GM19455 (cell line): Measurements from ENCODE around the gene RBM4B.

ENCODE experiments used
- ATAC-seq: cut with Tn5 transposase; IDR thresholded peaks from one replicate; pipeline ENCODE4 v1.9.1; 2021; ENCODE audit not compliant: unreplicated experiment

The RBM4B gene

DNA sequence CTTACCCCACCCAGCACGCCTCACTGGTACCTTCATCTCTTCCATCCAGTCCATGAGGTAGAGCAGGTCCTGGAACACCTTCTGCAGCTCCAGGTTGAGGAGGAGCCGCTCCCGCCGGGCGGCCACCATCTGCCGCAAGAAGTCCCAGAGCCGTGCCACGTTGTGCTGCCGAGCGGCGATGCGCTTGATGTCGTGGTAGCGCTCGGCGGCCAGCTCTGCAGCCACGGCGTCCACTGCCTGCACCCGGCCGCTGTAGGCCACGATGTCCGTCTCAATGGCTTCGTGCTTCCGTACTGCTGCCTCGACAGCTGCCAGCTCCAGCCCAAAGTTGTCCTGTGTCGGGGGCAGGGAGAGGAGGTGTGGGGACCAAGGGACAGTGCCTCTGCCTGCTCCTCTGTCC lies 29.8 kb upstream of the RBM4B start:
- ATAC-seq: no peak

DNA sequence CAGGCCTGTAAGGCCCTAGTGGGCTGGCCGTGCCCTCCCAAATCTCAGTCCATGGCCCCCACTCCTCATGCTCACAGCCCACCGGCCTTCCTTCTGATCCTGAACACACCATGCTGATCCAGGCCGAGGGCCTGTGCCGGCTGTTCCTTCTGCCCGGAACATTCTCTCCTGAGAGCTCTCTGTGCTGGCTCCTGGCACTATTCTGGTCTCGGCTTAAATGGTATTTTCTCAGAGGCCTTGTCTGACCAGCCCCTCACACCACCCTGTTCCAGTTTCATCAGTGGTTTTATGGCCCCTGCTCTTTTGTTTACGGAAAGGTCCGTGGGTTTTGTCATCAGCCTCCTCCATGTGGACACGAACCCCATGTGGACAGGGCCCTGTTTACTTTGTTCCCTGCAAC lies 29.3 kb upstream of the RBM4B start:
- no peak for ATAC-seq

DNA sequence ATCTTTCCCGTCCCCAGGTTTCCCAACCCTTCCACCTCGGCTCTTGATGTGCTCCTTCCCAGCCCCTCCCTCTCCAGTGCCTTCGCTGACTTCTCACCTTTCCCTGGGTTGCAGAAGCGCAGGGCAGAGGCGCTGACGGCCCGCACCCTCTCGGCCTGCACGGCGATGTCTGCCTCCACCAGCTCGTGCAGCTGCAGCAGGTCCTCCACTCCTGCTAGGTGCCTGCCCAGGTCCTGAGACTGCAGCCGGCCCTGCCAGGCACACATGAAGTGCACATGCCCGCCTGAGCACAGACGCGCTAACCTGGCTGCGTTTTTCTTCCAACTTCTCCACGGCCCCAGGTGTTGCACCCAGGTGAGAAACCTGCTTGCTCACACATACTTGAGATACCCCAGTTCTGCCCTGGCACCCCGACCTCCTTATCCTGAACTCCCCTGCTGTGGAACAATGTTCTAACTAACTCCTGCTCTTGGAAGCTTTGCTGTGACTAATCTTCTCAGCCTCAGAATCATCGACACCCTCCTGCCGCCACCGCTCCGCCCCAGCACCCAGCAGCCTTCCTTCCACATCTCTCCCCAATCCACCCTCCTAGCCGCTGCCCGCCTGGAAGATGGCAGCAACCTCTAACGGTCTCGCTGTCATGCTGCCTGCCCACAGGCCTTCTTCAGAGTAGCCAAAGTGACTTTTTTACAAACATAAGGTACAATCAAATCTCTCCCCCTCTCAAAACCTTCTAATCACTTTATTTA lies 28.1 kb upstream of the RBM4B start:
- no peak for ATAC-seq

DNA sequence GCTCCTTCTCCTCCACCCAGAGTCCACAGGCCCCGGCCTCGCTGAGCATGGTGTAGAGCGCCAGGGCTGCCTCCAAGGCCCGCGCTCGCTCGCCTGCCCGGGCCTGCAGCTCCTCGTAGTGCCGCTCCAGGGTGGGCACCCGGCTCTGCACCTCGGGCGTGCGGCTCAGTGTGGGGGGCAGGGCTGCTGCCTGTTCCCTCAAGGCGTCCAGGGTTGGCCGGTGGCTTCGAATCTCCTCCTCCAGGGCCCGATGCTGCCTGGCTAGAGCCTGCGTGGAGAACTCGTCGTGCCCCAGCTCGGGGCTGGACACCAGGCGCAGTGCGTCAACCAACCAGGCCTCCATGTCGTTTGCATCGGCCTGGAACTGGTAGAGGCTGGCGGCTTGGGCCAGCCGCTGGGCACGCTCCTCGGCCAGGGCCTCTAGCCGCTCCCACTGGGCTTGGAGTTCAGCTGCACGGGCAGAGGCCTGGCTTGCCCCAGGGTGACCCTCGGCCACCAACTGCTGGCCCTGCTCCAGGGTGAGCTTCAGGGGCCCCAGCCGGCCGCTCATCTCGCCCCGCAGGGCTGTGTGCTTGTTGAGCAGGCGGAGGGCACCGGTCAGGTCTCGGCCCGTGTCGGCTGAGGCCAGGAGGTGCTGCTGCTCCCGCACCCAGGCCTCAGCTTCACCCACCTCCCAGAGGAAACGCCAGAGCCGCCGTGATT lies 27.1 kb upstream of the RBM4B start:
- ATAC-seq: no peak

DNA sequence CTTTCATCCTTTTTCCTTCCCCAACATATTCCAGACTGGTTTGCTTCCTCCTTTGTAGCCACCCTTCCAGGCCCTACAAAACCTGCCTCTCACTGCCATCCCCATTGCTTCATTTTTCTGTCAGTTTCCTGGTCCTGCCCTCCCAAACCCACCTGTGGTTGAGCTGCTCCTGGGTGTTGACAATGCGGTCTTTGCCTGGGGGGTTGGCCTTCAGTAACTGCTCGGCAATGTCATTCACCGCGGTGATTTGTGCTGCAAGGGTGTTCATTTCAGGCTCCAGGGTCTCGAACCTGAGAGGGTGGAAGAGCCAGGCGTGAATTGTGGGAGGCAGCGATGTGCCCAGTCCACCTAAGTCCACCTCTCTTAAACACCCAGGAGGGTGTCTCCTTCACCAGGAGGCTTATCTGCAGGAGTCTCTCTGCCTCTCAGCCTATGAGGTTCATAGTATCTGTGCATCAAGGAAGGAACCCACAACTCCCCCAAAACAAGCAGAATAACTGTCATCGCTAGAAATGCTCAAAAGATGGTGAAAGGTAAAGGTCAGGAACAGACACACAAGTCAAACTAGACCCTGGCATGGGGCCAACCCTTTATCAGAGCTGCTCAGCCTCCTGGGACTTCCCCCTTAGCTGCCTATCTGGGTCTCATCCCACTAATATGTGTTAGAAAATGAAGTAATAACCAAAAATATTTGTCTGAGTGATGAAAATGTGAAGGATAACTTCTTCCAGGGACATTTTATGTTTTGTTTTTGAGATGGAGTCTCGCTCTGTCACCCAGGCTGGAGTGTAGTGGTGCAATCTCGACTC lies 23.9 kb upstream of the RBM4B start:
- no peak for ATAC-seq

DNA sequence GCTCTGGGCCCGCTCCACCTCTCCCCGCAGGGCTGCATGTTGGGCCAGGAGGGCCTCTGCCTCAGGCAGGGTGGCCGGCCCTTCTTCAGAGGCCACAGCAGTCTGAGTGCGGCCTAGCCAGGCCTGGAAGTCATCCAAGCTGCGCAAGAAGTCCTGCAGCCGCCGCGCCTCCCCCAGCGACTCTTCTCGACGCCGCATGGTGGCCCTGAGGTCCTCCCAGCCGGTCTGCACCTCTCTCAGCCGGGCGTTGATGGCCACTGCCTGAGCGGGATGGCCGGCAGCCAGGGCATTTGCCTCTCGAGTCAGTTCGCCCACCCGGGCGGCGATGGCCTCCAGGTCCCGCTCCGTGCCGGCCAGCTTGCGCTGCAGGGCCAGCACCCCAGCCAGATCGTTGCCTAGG lies 23.1 kb upstream of the RBM4B start:
- ATAC-seq: no peak

DNA sequence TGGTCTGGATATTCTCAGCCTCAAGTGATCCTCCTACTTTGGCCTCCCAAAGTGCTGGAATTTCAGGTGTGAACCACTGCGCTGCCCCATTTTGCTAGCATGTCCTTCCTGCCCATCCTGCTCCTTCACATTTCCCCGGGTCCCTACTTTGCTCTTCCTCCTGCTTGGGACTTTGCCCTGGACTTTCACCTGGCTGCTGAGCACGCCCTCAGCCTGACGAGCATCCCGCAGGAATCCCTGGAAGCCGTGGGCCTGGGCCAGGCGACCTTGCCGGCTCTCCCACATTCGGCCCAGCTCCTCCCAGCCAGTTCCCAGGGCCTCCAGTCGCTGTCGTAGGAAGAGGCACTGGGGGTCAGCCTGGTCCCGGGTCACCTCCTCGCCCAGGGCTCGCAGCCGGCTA lies 22.6 kb upstream of the RBM4B start:
- no peak for ATAC-seq

DNA sequence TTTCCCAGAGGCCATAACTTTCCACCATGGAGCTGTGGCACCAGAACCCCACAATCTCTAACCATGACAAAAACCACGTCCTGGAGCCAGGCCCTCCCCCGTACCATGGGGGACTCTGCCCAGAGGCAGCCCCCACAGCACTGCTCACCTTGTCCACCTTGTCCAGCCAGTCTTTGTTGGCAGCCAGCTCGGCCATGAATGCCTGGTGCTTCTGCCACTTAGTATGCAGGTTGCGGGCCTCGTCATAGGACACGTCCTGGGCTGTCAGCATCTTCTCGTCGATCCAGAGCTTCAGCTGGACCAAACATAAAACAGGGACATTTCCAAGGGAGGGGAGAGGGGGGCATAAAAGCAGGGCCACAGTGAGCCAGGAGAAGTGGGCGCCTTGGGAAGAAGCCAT lies 20.8 kb upstream of the RBM4B start:
- ATAC-seq: no peak

DNA sequence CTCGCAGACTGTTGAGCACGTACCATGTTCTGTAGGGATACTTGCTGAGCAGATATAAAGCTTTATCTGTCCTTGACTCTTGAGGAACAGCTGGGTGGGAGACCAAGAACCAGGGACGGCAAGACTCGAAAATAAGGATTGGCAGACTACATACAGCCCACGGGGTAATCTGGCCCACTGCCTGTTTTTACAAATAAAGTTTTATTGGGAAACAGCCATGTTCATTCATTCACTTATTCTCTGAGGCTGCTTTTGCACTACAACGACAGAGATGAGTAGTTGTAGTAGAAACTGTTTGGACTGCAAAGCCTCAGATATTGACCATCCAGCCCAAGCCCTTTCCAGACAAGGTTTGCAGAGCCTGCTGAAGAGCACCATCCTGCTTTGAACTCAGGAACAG lies 20.3 kb upstream of the RBM4B start:
- ATAC-seq: no peak

DNA sequence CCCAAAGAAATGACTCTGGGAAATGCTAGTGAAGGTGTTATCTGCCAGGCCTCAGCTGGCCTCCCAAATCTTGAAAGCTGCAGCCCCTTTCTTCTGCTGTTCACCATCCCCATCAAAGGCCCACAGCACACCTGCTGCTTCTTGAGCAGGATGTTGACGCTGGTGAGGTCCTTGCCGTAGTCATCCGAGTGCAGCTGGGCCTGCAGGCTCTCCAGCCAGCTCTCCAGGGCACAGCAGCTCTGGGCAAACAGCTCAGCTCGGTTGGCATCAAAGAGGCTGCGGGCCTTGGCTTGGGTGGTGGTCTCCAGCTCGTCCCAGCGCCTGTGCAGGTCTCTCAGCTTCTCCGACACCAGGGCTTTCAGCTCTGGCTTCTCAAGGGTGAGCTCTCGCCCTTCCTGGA lies 18.5 kb upstream of the RBM4B start:
- ATAC-seq: no peak

DNA sequence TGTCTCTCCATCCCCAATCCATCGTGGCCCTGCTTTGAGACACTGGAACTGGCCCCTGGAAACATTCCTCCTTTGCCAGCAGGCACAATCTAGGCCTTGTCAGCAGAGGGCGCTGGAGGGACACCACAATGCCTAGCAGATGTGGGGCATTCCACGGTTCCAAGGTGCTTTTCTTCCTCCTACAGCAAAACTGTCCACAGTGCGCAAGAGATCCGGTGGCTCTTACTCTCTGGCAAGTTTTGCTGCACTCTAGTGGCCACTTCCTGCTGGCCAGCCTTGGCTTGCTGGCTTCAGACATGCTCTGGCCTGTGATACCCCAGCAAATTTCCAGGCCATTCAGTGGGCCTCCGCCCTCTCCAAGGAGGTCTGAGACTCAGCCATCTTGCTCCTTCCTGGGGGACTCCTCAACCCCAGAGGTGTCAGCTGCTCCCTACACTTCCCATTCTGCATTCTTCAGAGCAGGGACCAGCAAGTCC lies 17.1 kb upstream of the RBM4B start:
- no peak for ATAC-seq

DNA sequence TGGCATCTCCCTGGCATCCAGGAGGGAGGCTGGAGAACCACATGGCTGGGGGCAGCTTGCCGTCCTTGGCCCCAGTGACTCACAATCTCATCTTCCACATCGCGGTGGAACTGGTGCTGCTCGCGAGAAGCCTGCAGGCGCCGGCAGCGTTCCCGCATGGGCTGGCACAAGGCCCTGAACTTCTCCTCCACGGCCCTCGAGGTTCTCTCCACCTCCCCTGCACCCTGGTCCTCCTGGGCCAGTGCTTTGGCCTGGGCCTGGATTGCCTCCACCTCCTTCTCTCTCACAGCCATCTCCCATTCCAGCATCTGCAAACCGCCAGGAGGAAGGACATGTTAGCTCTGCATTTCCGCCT lies 16.3 kb upstream of the RBM4B start:
- no peak for ATAC-seq

DNA sequence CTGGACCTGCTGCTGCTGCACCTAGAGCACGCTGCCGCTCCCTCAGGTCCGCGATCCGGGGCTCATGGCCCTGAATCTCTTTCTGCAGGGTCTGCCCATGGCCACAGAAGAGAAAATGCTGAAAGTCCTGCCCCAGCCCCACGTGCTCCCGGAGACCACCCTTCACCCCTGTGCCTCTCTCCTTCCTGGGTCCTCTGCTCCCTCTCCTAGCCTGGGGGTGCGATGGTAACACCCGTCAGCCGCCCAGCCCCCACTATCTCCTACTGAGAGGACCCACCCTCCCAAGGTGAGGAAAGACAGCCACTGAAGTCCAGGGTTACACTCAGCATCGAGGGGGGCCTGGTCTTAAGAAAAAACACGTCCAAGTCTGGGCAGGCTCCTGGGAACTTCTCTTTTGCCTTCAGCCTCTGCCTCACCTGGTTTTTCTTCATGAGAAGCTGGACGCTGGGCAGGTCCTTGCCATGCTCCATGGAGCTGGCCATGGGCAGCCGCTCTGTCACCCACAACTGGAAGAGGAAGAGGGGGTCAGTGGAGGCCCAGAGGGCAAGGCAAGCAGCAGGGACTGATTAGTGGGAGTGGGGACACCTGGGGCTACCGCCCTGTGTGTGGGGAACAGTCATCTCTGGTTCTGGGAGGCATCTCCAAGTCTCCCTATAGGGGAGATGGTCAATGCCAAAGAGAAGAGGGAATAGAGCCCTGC lies 15.8 kb upstream of the RBM4B start:
- ATAC-seq: no peak

DNA sequence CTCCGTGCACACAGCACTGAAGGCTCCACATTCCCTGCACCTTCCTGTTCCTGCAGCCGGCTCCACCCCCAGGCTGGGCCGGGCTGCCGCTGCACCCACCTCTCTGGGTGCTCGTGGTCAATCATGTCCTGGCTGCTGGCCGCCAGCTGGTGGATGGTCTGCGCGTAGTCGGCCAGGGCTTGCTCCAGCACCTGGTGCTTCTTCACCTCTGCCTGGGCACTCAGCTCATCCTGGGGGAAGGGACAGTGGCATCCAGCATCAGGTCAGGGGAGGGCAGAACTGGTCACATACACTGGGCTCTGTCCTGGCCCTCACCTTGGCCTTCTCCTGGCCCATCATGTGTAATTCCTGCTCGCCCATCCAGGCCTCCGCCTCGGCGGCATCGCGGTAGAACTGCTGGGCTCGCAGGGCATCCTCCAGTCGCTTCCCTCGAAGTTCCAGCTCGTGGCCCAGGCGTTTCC lies 15.2 kb upstream of the RBM4B start:
- ATAC-seq: no peak

DNA sequence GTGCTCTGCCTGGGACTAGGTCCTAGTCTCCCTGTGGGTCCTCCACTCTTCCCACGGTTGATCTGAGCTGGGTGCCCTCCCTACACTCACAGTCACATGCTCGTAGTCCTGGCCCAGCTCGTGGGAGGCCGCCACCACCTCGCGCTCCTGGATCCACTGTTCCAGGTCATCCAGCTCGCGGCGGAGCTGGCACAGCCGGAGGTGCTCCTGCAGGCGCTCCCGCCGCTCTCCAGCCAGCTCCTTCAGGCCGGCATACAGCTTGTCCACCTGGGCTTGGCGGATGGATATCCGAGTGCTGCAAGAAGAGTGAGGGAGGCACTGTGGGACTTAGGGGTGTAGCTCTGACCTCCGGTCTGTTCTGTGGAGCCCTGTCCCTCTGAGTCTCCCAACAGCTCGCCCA lies 14.8 kb upstream of the RBM4B start:
- no peak for ATAC-seq

DNA sequence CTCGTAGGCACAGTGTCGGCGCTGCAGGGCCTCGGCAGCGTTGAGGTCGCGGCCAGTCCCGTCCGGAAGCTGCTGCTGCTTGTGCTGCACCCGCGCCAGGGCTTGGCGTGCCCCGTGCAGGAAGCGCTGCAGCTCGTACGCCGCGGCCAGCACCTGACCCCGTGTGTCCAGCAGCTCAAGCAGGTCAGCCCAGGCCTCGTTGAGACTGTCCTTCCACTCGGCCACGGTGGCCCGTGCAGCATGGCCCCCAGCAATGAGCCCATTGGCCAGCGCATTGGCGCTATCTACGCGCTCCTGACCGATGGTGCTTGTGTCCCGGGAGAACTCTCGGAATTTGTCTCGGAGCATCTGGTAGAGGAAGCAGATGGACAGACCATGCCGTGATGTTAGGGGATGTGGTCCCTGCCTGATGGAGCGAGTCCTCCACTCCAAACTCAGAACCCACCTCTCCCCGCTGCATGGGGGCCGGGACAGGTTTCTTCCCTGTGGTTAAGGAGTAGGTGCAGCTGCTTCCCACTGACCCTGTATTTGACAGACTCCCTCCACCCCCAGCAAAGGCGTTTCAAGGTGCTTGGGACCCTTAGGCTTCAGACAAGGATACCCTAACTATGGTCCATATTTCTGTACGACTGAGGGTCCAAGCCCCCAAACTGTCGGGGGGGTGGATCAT lies 13.8 kb upstream of the RBM4B start:
- no peak for ATAC-seq

DNA sequence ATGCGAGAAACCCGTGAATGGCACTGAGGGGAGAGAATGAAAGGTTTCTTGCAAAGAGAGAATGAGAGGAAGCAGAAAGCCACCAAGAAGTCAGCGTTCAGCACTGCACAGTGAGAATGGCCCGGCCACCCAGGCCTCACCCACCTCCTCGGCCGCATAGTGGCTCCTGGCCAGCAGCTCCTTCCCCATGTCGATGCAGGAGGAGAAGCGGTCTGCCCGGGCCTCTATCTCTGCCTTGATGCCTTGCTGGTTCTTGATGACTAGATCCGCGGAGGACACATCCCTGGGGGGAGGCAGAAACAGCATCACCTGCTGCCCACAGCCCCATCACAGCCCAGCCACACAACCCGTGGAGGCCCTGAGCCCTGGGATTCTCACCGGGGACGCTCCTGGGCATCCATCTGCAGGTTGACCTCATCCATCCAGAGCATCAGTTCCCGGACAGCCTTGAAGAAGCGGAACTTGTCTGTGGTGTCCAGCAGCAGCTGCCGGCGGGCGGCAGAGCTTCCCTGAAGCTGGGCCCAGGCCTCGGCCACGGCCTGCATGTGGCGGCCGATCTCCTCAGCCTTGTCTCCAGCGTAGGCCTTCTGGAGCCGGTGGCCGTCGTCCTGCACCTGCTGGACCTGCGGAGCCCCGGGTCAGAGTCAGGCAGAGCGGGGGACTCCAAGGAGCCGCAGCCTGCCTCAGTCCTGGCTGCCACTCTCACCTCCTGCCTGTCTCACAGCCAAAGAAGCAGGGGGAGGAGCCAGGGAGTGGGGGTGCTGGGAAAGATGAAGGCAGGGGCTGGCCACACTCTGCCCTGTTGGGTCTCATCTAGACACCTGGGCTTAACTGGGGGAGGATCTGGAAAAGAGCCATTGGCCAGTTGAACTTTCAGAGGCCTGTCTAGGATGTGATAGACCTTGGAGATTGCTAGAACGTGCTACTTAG lies 12.2 kb upstream of the RBM4B start:
- ATAC-seq: no peak

DNA sequence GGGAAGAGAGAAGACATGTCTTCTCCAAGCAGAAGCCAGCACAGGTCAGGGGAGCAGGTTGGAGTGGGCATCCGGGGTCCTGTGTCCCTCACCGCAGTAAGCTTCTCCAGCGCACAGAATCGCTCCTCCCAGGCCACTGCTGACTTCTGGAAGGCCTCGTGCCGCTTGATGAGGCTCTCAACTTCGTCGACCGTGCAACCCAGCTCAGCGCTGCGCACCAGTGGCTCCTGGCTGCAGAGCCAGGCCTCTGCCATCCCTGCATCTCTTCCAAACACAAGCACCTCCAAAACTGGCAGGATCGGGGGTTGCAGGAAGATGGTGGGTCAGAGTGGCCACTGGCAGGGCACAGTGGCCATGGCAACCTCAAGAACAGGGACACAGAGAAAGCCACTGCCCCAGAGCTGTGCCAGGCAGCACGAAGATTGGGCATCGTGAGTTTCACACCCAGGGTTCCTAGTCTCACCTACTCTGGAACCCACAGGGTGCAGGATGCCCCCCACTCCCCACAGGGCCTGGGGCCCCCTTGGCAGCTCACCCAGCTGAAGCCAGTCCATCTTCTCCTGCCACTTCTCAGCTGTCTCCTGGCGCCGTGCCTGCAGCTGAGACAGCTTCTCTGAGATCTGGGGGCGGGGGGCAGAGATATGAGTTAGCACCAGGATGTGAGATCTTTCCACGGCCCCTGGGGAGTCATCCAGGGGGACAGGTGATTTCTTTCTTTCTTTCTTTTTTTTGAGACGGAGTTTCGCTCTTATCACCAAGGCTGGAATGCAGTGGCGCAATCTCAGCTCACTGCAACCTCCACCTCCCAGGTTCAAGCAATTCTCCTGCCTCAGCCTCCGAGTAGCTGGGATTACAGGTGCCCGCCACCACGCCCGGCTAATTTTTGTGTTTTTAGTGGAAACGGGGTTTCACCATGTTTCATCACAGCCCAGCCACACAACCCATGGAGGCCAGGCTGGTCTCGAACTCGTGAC lies 11.2 kb upstream of the RBM4B start:
- ATAC-seq: no peak
